Neutrophil (primary cell): ENCODE data around the gene CNGA2.
"Not testable (repeated sequence)": the region's sequence is repeated elsewhere in the genome, so short reads cannot be mapped to it uniquely, and the experiment has no call there.

Experiments
- H3K27ac ChIP-seq: fragments of 200-600 bp; sonication (generic); 2 replicates; pipeline ENCODE4 v1.5.1; 2016; ENCODE audit warnings: mild to moderate bottlenecking, moderate library complexity
- H3K27me3 ChIP-seq: fragments of 200-600 bp; sonication (generic); 2 replicates; pipeline ENCODE4 v1.6.0; 2016; ENCODE audit warnings: mild to moderate bottlenecking
- H3K36me3 ChIP-seq: fragments of 200-600 bp; sonication (generic); 2 replicates; pipeline ENCODE4 v1.5.1; 2017
- H3K4me1 ChIP-seq, 2 experiments: fragments of 200-600 bp in 1 of 2; sonication (generic) in 1 of 2; 1 replicate in 1 of 2; 2 replicates in 1 of 2; pipeline versions ENCODE4 v1.5.1 to v1.6.1; 2013 to 2016; ENCODE audit warnings: low read depth in 1 of 2, low read length in 1 of 2, mild to moderate bottlenecking in 1 of 2, moderate library complexity in 1 of 2; ENCODE audit not compliant: control insufficient read depth in 1 of 2, insufficient read depth in 1 of 2
- H3K4me3 ChIP-seq, 2 experiments: fragments of 200-600 bp in 1 of 2; sonication (generic) in 1 of 2; 1 replicate in 1 of 2; 2 replicates in 1 of 2; pipeline ENCODE4 v1.5.1; 2013 to 2016; ENCODE audit warnings: low read depth in 1 of 2, low read length in 1 of 2, mild to moderate bottlenecking in 1 of 2, moderate library complexity in 1 of 2
- H3K9me3 ChIP-seq: fragments of 200-600 bp; sonication (generic); 2 replicates; pipeline ENCODE4 v1.5.1; 2016
- CTCF ChIP-seq: fragments of 200-600 bp; sonication (generic); IDR thresholded peaks from 2 replicates; pipeline ENCODE4 v1.5.1; 2016; ENCODE audit warnings: antibody characterized with exemption

The CNGA2 gene

GRCh38 chrX:151694661-151695582 lies 39.6 kb upstream of the CNGA2 start, which contains the start of gene PRRG3:
Gene PRRG3, plus strand, starts transcription at chrX:151695458. Its CDS starts 3,357 bp downstream, at chrX:151698815.
- H3K4me3 ChIP-seq, result no peak within 1 kb of the TSS
- TF ChIP-seq CTCF, result no peak
- H3K36me3 ChIP-seq, result no peaks in the 10 kb centered on the region
- H3K27ac ChIP-seq, result no peak within 1 kb of the TSS
- H3K4me1 ChIP-seq, result no peaks in the 10 kb centered on the region
- no peaks in the 10 kb centered on the region for H3K9me3 ChIP-seq
- H3K27me3 ChIP-seq, result peaks cover 32% of the 10 kb centered on the region

- Histone ChIP-seq H3K27me3 (peaks cover 32% of the 10 kb centered on the region), H3K9me3 (no peaks in the 10 kb centered on the region), H3K36me3 (no peaks in the 10 kb centered on the region), H3K4me3 (no peak overlapping the region), H3K4me1 (no peaks in the 10 kb centered on the region), H3K27ac (no peak overlapping the region)
- TF ChIP-seq CTCF, result no peak
Observed at GRCh38 chrX:151695583-151696340, 38.8 kb upstream of the CNGA2 start.

- peaks cover 32% of the 10 kb centered on the region for H3K27me3 ChIP-seq
- H3K4me3 ChIP-seq, H3K4me1 ChIP-seq, H3K36me3 ChIP-seq, H3K9me3 ChIP-seq, H3K27ac ChIP-seq: not testable (repeated sequence)
Observed at GRCh38 chrX:151697082-151697481, 37.5 kb upstream of the CNGA2 start.

GRCh38 chrX:151697522-151697921 lies 37.0 kb upstream of the CNGA2 start:
- Histone ChIP-seq H3K4me3 (no peak overlapping the region), H3K36me3 (no peaks in the 10 kb centered on the region), H3K9me3 (no peaks in the 10 kb centered on the region), H3K4me1 (no peaks in the 10 kb centered on the region), H3K27me3 (peaks cover 32% of the 10 kb centered on the region), H3K27ac (no peak overlapping the region)
- TF ChIP-seq CTCF, result no peak

- H3K27me3 ChIP-seq, result peaks cover 29% of the 10 kb centered on the region
- no peak overlapping the region for H3K4me3 ChIP-seq
- no peak for TF ChIP-seq CTCF
- no peak overlapping the region for H3K27ac ChIP-seq
- no peaks in the 10 kb centered on the region for H3K36me3 ChIP-seq
- H3K4me1 ChIP-seq, result no peaks in the 10 kb centered on the region
- H3K9me3 ChIP-seq, result no peaks in the 10 kb centered on the region
Observed at GRCh38 chrX:151698485-151698884, 36.1 kb upstream of the CNGA2 start.

GRCh38 chrX:151699746-151700145 lies 34.8 kb upstream of the CNGA2 start:
- no peak overlapping the region for H3K4me3 ChIP-seq
- H3K27ac ChIP-seq, result no peak overlapping the region
- no peaks in the 10 kb centered on the region for H3K4me1 ChIP-seq
- no peaks in the 10 kb centered on the region for H3K36me3 ChIP-seq
- H3K27me3 ChIP-seq, result peaks cover 17% of the 10 kb centered on the region
- H3K9me3 ChIP-seq, result no peaks in the 10 kb centered on the region
- TF ChIP-seq CTCF, result no peak
